HG03469 (cell line): ENCODE measurements around the gene DCC.

Source experiments
- ATAC-seq: cut with Tn5 transposase; IDR thresholded peaks from one replicate; pipeline ENCODE4 v1.9.1; 2021; ENCODE audit warnings: mild to moderate bottlenecking, moderate library complexity, moderate number of reproducible peaks; ENCODE audit not compliant: unreplicated experiment

The DCC gene

DNA sequence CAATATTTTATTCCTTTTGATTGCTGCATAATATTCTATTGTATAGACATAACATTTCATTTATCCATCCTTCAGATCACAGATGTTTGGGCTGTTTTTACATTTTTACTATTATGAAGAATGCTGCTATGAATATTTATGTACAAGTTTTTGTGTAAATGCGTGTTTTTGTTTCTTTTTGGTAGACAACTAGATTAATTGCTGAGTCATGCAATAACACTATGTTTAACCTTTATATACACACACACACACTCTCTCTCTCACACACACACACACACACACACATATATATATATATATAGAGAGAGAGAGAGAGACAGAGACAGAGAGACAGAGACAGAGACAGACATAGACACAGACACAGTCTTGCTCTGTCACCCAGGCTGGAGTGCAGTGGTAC lies 926.9 kb downstream of the DCC start:
- no peak for ATAC-seq

DNA sequence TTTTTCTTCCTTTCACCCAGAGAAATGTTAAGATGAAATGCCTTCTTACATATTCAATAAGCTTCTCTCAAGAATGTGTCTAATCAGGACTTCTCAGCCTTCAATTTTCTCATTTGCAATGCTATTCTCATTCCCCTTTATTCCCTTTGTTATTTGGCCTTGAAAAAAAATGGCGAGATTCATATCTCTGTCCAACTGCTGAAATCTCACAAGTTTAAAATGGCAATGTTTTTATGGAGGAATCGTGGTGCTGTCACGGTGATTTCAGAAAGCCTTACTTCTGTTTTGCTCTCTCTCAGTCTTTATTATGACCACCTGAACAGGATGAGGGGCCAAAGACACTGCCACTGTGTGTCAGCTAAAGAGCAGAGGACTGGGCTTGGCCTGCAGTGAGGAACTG lies 928.5 kb downstream of the DCC start:
- ATAC-seq, result no peak

DNA sequence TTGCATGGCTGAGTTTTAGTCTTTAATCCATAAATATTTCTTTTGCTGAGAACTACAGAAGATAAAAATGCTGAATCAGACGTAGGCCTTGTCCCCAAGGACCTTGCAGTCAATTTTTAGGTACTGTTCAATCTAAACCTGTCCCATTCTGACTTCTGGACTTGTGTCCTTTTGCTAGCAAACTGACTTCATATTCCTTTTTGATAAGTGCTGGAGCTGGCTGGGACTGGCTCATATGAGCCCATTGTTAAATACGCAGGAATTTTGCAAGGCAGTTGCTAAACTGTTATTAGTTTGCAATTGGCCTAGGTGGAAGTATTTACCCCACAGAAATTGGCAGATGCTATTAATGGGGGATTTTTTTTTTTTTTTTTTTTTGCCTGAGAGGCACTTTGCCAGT lies 941.4 kb downstream of the DCC start:
- no peak for ATAC-seq

DNA sequence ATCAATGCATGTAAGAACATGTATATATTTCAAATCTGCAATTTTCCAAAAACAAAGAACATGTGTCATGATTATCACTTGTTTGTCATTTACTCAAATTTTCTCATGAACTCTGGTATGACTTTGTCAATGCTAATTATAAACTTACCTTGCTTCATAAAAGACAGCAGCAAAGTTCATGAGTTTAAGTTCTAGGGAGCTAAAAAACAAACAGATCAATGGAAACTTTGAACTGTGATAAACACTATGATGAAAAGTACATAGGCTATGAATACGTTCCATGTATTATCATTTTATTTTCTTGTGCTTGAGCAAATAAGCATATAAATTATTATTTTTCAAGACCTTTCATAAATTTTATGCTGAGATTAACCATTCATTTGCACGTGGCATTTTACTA lies 943.7 kb downstream of the DCC start:
- no peak for ATAC-seq

DNA sequence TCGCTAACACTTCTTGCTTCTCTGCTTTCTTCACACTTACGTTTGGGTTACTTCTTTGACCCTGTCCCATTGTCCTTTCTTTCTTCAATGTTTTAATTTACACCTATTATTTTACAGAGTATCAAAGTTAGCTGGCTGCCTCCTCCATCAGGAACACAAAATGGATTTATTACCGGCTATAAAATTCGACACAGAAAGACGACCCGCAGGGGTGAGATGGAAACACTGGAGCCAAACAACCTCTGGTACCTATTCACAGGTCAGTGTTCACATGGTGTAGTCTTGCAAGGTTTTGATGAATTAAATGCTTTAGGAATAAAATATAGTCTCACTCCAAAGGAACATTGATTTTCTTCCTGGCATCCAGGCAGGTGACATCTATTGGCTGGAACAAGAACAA lies 965.5 kb downstream of the DCC start:
- ATAC-seq, result no peak

DNA sequence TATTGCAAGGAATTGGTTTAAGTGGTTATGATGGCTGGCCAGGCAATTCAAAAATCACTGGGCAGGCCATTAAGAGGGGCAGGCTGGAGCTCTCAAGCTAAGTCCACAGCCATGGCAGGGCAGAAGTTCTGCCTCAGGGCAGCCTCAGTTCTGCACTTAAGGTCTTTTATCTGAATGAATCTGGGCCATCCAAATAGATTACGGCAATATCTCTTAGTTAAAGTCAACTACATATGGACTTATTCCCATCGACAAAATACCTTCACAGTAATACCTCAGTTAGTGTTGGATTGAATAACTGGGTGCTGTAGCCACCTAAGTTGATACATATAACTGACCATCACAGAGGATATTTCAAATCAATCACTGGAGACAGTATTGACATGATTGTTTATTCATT lies 979.6 kb downstream of the DCC start:
- ATAC-seq, result no peak

DNA sequence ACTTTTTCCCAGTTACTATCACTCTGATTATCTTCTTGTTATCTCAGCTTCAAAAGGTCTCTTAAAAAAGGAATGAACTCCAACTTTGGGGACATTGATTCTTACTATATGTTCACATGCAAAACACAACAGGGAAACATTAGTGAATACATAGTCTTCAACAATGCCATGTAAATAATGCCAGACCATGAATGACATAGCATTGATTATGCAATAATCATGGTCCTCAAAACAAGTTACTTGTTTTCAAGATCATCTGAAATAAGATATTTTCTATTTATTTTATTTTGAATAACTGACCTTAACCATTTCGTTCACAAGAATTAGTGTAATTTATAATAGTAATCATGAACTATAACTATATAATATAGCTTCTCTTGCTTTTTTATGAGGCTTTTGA lies 982.2 kb downstream of the DCC start:
- no peak for ATAC-seq

DNA sequence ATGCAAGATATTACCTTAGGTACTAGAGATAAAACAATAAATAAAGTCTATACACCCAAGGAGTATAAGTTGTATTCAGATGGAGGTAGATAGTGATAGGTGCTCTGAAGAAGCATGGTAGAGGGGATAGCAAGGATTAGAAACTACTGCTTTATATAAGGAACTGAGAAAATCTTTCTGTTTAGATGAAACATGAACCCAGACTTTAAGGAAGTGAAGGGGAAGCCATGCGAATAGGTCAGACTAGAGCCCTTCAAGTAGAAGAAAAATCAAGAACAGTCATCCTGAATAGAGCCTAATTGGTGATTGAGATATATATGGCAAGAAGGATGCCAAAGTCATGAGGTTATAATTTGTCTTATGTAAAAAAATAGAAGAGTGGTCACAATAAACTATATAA lies 984.4 kb downstream of the DCC start:
- ATAC-seq, result no peak

DNA sequence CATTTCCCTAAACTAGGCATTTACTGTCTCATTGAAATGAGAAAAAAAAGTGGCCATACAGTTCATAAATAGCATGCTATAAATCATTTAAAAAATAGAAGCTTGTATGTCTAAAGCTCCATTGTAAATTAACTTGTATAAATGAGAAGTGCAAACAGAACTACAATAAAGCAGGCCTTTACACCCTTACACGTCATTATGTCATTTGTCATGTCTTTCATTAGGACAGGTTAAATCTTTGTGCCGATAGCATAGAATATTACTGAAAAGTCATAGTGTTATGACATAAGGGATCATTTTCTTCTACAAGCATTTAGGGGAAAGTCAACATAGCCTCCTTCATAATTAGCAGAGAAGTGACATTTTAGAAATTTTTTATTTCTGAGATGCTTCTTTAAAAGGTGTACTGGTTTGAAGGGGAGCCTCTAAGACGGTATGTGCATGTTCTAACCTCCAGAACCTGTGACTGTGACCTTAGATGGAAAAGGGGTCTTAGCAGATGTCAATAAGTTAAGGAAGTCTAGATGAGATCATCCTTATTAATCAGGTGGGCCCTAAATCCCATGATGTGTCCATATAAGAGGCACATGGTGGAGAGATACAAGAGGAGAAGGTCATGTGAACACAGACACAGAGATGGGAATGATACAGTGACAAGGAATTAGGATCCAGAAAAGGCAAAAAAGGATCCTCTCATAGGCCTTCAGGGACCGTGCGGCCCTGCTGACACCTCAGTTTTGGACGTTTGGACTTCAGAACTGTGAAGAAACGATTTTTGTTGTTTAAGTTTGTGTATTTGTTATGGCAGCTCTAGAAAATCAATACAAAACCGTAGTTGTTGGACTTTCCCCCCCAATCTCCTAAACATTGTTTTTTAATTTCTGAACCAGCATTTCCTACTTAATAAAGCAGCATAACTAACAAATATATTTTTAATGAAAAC lies 1020.8 kb downstream of the DCC start:
- no peak for ATAC-seq

DNA sequence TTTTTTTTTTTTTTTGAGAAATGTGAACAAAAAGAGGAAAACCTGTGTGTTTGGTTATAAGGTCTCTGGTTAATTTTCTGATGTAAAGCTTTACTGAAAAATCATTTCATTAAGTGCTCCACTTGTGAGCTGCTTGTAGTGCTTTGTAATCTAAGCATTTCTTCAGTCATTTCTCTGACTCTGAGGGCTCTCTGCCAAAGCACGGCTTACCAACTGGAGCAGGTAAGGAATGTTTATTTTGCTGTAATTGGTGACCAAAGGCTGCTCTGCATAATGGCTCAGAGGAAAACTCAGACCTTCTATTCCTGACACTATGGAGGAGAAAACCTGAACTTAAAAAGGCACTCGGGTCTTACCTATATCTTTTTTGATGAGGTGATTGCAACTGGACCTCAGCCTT lies 1035.6 kb downstream of the DCC start:
- ATAC-seq, result no peak

DNA sequence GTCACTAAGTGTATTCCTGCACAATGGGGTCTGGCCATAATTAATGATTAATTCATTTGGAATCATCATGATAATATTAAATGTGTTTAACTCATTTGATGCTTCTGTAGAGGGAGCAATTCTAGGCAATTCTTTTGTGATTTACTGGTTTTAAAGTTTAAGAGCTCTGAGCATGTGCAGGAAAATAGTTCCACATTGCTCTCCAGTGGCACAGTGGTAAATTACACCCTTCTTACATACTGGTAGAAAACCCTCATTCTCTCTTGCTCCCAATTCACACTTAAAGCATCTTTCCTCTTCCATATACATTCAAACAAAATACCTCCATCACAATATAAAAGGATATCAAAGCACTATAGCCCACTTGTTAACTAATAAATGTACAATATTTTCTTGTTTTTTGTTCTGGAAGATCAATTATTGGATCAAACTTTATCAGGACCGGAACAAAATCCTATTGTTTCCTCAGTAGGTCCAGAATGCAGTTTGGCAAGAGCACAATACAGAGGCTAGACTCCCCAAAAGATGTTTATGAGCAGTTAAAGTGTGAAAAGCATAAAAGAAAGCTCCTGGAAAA lies 1040.2 kb downstream of the DCC start:
- peak; percentile 60 for ATAC-seq

DNA sequence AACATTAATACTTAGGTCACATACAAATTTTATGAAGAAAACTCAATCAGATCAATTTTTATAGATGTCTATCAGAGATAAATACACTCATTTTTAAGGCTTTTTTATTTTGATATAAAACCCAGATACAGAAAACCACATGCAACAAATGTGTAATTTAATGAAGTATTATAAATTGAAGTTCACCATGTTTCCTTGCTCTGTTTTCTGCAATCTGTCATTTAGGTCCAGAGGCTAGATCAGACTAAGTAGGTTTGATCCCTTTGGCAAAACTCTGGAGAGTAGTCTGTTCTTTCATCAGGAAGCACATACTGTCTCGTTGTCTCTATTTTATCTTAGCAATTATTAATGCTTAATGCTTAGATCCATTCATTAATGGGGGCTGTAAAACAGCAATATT lies 1042.9 kb downstream of the DCC start:
- no peak for ATAC-seq

DNA sequence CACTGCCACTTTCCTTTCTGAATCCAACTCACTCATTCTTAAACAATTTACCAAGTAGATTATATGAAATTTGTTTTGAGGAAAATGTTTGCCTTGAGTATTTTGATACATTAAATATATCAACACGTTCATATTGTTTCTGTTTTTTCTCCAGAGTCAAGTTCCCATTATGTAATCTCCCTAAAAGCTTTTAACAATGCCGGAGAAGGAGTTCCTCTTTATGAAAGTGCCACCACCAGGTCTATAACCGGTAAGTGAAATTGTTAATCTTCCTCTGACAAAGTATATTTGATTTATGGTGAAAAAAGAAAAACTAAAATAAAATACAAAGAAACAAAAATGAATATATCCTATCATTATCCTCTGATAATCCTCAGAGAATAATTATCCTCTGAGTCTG lies 1045.9 kb downstream of the DCC start:
- ATAC-seq, result no peak

DNA sequence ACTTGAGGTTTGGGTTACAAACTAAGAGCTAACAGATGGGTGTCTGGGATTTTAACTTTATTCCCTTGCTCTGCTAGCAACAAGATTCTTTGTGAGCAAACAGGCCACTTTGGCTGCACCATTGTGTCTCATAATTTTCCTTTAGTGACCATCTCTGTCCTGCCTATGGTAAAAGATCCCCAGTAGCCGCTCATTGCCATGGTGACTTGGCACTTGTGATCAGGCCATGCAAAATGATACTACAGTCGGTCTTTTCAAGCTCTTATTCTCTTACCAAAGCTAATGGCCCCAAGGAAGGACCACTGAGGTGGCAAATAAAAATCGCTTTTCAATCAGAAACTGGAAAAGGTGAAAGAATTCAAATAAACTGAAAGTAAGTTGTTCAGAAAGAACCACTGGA lies 1047.6 kb downstream of the DCC start:
- ATAC-seq, result no peak

DNA sequence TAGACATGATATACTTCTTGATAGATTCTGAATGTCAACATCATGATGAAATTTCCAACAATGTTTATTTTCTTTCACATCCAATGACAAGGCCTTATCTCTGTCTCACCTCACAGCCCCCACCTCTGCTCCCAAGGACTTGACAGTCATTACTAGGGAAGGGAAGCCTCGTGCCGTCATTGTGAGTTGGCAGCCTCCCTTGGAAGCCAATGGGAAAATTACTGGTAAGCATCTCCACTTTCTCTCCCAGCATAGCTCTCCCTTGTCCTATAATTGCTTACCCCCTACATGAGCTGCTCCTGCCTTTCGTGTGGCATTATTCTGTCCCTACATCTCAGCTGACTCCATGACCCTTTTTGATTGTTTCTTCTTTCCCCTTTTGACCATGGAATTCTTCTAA lies 1062.7 kb downstream of the DCC start:
- no peak for ATAC-seq

DNA sequence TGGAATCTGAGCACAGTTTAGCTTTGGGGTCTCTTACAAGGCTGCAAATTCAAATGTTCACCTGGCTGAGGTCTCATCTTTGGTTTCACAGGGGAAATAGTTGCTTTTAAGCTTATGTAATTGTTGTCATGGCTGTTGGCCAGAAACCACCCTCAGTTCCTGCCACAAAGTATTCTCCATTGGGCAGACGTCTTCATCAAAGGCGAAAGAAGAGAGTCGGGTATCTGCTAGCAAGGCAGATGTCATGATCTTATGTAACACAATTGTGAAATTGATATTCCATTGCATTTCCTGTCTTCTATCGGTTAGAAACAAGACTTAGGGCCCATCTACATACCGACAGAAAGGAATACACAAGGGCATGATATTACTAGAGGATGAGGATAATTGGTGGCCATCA lies 1068.3 kb downstream of the DCC start:
- no peak for ATAC-seq

DNA sequence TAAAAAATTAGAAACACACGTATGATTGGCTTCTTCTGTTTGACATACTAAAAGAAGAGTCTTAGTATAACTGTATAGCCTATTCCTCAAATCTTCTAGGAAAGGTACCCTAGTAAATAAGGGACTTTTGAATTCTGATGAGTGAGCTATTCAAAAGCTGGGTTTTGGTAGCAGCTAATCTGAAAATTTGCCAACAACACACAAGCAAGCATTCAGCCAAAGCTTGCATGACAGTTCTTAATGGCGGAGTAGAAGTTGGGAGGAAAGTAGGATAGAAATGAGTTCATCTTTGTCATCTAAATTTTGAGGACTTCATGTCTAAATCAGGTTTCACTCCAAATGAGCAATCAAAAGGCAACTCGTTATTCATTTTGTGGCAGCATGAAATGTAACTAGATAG lies 1071.5 kb downstream of the DCC start:
- no peak for ATAC-seq

DNA sequence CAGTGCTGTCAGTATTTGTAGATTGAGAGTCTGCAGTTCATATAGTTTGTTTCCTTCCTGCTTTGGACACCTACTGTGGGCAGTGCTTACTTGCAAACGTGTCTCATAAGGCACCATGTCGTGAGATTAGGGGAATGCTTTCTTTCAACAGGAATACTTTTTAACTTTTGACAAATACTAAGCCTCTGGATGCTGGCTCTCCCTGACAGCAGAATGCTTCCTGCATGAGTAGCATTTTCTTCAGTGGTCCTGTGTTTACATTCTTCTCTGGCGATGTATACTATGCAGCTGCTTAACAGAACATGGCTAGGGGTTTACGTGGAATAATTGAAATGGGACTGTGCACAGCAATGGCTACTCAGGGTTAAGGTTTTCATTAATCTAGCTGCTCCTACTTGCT lies 1077.0 kb downstream of the DCC start:
- no peak for ATAC-seq

DNA sequence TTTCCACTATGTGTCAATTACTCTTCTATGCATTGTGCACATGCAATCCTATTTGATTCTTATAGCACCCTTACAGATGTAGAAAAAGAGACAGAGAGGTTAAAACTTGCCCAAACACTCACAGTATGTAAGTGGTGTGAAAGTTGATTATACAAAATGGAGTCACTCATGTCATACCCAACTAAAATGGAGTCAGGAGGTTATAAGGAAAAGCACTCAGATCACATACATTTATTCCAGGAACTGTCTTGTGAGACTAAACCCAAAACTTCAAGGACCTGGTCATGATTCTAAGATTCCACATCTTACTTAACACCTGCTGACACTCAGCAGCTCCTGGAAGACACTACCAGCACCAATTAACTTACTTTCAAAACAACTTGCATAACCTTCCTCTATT lies 1081.9 kb downstream of the DCC start:
- no peak for ATAC-seq

DNA sequence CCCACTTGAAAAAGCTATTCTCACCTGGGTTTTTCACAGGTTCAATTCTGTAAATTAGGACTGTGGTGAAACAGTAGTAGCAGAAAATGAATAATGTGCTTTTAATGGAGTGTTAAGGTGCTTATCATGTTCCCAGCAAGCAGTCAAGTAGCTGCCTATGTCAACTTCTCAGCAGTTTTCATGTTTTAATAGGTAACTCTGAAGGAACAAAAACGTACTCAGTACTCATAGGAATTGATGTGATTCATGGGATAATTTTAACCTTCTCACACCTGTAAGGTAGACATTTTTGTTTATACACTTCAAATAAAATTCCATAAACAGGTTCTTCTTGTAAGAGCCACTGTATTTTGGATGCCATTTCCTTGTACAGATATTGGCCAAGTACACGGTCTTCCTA lies 1082.9 kb downstream of the DCC start:
- ATAC-seq, result no peak

DNA sequence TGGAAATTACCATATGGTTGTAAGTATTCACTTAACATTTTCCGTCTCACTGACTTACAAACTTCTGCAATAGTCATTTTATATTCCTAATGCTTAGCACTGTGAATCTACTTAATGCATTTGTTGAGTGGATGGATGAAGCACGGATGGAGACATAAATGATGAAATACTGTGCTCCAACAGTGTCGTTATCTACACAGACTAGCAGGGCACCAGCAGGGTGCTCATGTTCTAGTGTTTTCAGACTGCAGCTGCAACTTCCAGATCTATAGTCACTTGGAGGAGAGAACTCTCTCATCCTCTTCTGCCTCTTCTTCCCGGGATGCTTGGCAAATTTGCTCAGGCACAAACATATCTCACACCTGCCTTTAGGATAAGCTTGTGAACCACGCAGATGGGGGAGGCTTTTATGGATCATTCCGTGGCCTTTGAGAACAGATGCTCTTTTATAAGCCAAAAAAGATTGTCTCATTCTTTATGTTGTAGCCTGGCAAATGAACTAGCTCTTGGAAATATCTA lies 1086.7 kb downstream of the DCC start:
- ATAC-seq, result no peak

DNA sequence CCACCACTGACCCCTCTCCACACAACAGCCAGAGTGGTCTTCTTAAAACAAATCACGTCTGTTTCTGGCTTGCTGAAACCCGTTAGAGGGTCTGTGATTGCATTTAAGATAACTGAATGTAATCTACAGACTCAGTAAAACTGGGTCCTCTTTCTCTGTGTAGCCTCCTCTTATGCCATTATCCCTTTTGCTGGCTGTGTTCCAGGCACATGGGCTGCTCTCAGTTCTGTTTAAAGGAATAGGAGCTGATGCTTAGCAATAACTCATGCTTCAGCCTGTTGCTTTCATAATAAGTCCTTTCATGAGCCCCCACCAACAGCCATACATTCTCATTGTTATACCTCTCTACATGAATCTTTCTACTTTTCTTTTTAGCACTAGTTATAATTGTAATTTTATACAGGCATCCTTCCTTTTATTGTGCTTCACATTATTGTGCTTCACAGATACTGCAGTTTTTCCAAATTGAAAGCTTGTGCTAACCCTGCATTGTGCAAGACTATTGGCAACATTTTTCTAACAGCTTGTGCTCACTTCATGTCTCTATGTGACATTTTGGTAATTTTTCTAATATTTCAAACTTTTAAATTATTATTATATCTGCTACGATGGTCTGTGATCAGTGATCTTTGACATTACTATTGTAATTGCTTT lies 1101.9 kb downstream of the DCC start:
- ATAC-seq, result no peak
